Stimulated activated naive CD8-positive, alpha-beta T cell treated with anti-CD3 and anti-CD28 coated beads, Interleukin-15, amount 100 ng/mL, for 72 hours (primary cell): Measurements from ENCODE around the gene CKS1B.

ENCODE experiments used
- ATAC-seq: fragments of 150-1000 bp; cut with Tn5 transposase; 2 replicates; pipeline ENCODE4 v1.10.0; 2021; ENCODE audit warnings: mild to moderate bottlenecking, moderate library complexity
- DNase-seq, 2 donors: peaks; one replicate each; pipeline ENCODE4 v3.0.0; 2021 to 2022
- H3K27ac Mint-ChIP-seq, 2 donors: one replicate each; pipeline ENCODE4 v1.8.0; 2022; ENCODE audit warnings: mild to moderate bottlenecking in 2 of 2, mixed read lengths in 2 of 2, moderate library complexity in 2 of 2
- H3K27me3 Mint-ChIP-seq: one replicate; pipeline ENCODE4 v1.8.0; 2022; ENCODE audit warnings: mixed read lengths
- H3K4me1 Mint-ChIP-seq: one replicate; pipeline ENCODE4 v1.8.0; 2022; ENCODE audit warnings: mild to moderate bottlenecking, mixed read lengths
- H3K4me3 Mint-ChIP-seq, 2 donors: one replicate each; pipeline ENCODE4 v1.8.0; 2022; ENCODE audit warnings: mild to moderate bottlenecking in 2 of 2, mixed read lengths in 2 of 2, moderate library complexity in 1 of 2
- H3K9me3 Mint-ChIP-seq, 2 donors: one replicate each; pipeline ENCODE4 v1.8.0; 2022; ENCODE audit warnings: mixed read lengths in 2 of 2

Gene CKS1B

GRCh38 chr1:154941333-154942013 is 33.0 kb upstream of the CKS1B start:
- Mint-ChIP-seq H3K27me3 (no peaks in the 10 kb centered on the region), H3K4me1 (peaks cover 77% of the 10 kb centered on the region), H3K27ac (peak overlapping the region; percentile 85 to 94), H3K9me3 (no peaks in the 10 kb centered on the region), H3K4me3 (peak overlapping the region; percentile 58 to 67)
- DNase-seq (no peak), ATAC-seq (no peak)

GRCh38 chr1:154943649-154944400 is 30.7 kb upstream of the CKS1B start:
- ATAC-seq (peak; percentile 24), DNase-seq (peak in 1 of 2 donors; percentile 43)
- Mint-ChIP-seq H3K27ac (peak overlapping the region; percentile 7 to 94), H3K4me1 (peaks cover 74% of the 10 kb centered on the region), H3K9me3 (no peaks in the 10 kb centered on the region), H3K27me3 (no peaks in the 10 kb centered on the region), H3K4me3 (peak overlapping the region; percentile 30 to 59)

GRCh38 chr1:154944401-154945159 is 29.9 kb upstream of the CKS1B start:
- H3K9me3 Mint-ChIP-seq = no peaks in the 10 kb centered on the region
- ATAC-seq (no peak), DNase-seq (no peak)
- peaks cover 69% of the 10 kb centered on the region for H3K4me1 Mint-ChIP-seq
- no peaks in the 10 kb centered on the region for H3K27me3 Mint-ChIP-seq
- H3K4me3 Mint-ChIP-seq = no peak overlapping the region
- no peak overlapping the region for H3K27ac Mint-ChIP-seq

GRCh38 chr1:154945160-154945961 is 29.1 kb upstream of the CKS1B start:
- no peak overlapping the region for H3K4me3 Mint-ChIP-seq
- no peaks in the 10 kb centered on the region for H3K9me3 Mint-ChIP-seq
- no peak for DNase-seq
- no peaks in the 10 kb centered on the region for H3K27me3 Mint-ChIP-seq
- ATAC-seq = no peak
- H3K27ac Mint-ChIP-seq = no peak overlapping the region
- H3K4me1 Mint-ChIP-seq = peaks cover 65% of the 10 kb centered on the region

GRCh38 chr1:154945962-154946850 is 28.3 kb upstream of the CKS1B start:
- Mint-ChIP-seq H3K27me3 (no peaks in the 10 kb centered on the region), H3K4me1 (peaks cover 65% of the 10 kb centered on the region), H3K27ac (peak overlapping the region; percentile 48 to 97), H3K9me3 (no peaks in the 10 kb centered on the region), H3K4me3 (no peak overlapping the region)
- no peak for ATAC-seq
- DNase-seq = no peak

GRCh38 chr1:154948079-154948478 is 26.4 kb upstream of the CKS1B start:
- no peak overlapping the region for H3K4me3 Mint-ChIP-seq
- H3K4me1 Mint-ChIP-seq = peaks cover 65% of the 10 kb centered on the region
- ATAC-seq = no peak
- no peak for DNase-seq
- no peaks in the 10 kb centered on the region for H3K9me3 Mint-ChIP-seq
- H3K27me3 Mint-ChIP-seq = no peaks in the 10 kb centered on the region
- H3K27ac Mint-ChIP-seq = no peak overlapping the region

GRCh38 chr1:154951901-154952657 is 22.4 kb upstream of the CKS1B start:
- H3K27ac Mint-ChIP-seq = peak overlapping the region; percentile 95 to 96
- DNase-seq (peak in 1 of 2 donors; percentile 72), ATAC-seq (peak; percentile 63)
- peaks cover 83% of the 10 kb centered on the region for H3K4me1 Mint-ChIP-seq
- no peaks in the 10 kb centered on the region for H3K27me3 Mint-ChIP-seq
- H3K4me3 Mint-ChIP-seq = peak overlapping the region; percentile 70 to 81
- no peaks in the 10 kb centered on the region for H3K9me3 Mint-ChIP-seq

- Mint-ChIP-seq H3K9me3 (no peaks in the 10 kb centered on the region), H3K4me1 (peaks cover 86% of the 10 kb centered on the region), H3K4me3 (peak overlapping the region; percentile 70 to 81), H3K27me3 (no peaks in the 10 kb centered on the region), H3K27ac (peak overlapping the region; percentile 95 to 96)
- ATAC-seq = no peak
- no peak for DNase-seq
These were observed 21.8 kb upstream of the CKS1B start for GRCh38 chr1:154952664-154953063.

- H3K27ac Mint-ChIP-seq = peak overlapping the region in 1 of 2 donors; percentile 100
- peaks cover 84% of the 10 kb centered on the region for H3K4me1 Mint-ChIP-seq
- DNase-seq (no peak), ATAC-seq (no peak)
- no peaks in the 10 kb centered on the region for H3K9me3 Mint-ChIP-seq
- no peaks in the 10 kb centered on the region for H3K27me3 Mint-ChIP-seq
- peak overlapping the region; percentile 87 to 100 for H3K4me3 Mint-ChIP-seq
These were observed 20.9 kb upstream of the CKS1B start for GRCh38 chr1:154953611-154954038.

GRCh38 chr1:154954541-154954940 is 19.9 kb upstream of the CKS1B start:
- Mint-ChIP-seq H3K4me3 (peak overlapping the region; percentile 87 to 100), H3K27me3 (no peaks in the 10 kb centered on the region), H3K27ac (peak overlapping the region in 1 of 2 donors; percentile 100), H3K9me3 (no peaks in the 10 kb centered on the region), H3K4me1 (peaks cover 89% of the 10 kb centered on the region)
- ATAC-seq (no peak), DNase-seq (no peak)

GRCh38 chr1:154955039-154955717 is 19.3 kb upstream of the CKS1B start:
- peak; percentile 94 for ATAC-seq
- Mint-ChIP-seq H3K4me3 (peak overlapping the region; percentile 87 to 100), H3K27ac (peak overlapping the region; percentile 98 to 100), H3K9me3 (no peaks in the 10 kb centered on the region), H3K4me1 (peaks cover 96% of the 10 kb centered on the region), H3K27me3 (no peaks in the 10 kb centered on the region)
- peak; percentile 76 to 94 for DNase-seq

GRCh38 chr1:154955718-154956543 is 18.6 kb upstream of the CKS1B start, which contains the start of gene PBXIP1:
Gene PBXIP1 (minus strand): TSS chr1:154956099. CDS start chr1:154953721, 2,378 bp downstream.
- Mint-ChIP-seq H3K9me3 (no peaks in the 10 kb centered on the region), H3K4me1 (peaks cover 96% of the 10 kb centered on the region), H3K27ac (peak within 1 kb of the TSS; percentile 98 to 100), H3K27me3 (no peaks in the 10 kb centered on the region), H3K4me3 (peak within 1 kb of the TSS; percentile 87 to 100)
- ATAC-seq (peak; percentile 46), DNase-seq (peak; percentile 81 to 86)
